HG03354 (cell line): ENCODE results near the gene RELCH.
A peak's percentile ranks its signal among the peaks of the same experiment; 100 is the strongest.

Experiments used
- ATAC-seq: cut with Tn5 transposase; IDR thresholded peaks from one replicate; pipeline ENCODE4 v1.9.1; 2021; ENCODE audit warnings: mild to moderate bottlenecking; ENCODE audit not compliant: unreplicated experiment, poor library complexity, severe bottlenecking

The RELCH gene

DNA sequence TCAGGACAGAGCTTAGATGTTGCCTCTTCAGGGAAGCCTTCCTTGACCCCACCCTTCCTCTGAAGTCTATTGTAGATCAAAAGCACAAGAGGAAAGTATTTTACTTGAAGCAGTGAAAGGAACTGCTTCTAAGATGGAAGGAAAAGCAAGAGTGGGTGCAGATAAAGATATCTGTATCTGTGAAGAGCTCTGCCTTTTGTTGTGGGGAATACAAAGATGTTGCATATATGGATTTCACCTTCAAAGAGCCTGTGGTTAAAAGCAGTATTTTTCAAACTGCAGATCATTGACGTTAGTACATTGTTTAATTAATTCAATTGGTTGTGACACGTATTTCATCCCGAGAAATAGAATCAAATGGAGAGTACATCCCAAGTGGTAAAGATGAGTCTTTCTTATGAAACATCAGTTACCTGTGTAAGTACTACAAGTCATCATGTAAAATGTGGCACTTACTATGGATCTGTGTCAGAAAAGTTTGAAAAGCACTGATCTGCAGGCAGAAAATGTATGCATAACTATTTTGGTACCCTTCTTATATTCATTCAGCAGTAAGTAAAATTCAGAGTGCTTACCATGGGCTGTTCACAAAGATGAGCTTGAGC lies 113.4 kb downstream of the RELCH start:
- ATAC-seq, result no peak

DNA sequence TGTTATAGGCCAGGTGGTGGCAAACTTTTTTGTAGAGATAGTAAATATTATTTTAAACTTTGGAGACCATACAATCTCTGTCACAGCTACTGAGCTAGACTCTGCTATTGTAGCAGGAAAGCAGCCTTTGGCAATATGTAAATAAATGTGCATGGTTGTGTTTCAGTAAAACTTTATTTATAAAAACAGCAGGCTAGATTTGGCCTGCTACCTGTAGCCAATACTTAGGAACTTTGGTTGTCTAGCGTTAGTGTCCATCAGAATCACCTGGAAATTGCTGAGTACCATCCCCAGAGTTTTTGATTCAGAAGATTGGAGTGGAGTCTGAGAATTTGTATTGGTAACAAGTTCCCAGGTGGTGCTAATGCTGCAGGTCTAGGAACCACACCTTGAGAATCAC lies 114.3 kb downstream of the RELCH start:
- no peak for ATAC-seq

DNA sequence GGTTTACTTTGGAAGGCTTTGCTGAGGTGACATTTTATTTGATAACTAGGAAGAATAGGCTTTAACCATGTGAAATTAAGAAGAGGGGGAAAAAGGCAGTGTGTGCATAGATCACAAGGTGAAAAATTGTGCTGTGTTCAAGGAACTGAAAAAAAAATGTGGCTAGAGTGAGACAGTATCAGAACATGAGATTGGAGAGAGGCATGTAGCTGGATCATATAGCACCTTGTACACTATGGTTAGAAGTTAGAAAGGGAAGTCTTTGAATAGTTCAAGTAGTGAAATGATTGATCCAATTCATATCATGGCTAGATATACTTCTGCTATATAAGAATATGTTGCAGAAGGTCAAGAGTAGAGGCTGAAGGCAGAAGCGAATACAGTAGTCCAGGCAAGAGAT lies 125.8 kb downstream of the RELCH start:
- ATAC-seq, result no peak

DNA sequence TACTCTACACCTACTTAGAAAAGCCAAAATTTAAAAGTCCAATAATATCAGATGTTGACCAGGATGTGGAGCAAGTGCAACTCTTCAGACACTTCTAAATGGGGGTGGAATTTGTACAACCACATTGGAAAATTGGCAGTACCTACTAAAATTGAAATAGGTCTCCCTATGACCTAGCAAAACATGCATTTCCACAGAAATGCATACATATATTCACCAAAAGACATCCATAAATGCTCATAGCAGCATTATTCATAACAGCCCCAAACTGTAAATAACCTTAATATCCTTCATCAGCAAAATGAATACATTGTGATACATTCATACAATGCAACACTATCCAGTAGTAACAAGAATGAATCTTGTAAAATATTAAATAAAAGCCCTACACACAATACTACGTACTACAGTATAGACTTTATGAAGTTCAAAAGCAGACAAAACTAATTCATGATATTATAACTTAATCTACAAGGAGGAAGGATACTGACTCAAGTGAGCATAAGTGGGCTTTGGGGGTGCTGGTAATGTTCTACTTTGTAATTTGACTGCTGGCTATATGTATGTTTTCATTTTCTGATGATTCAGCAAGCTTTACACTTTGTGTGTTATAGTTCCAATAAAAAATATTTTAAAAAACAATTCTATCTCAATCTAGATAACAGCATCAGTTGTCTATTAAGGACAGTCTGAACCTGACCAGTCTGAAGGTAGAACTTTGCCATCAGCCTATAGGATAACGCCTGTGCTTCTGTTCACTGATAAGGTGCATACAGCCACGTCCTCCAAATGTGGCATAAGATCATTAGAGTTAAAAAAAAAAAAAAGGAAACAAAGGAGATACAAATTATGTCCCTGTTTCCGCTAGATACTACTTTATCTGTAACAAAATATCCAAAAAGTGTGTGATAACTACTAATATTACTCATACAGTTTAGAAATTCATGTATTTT lies 131.4 kb downstream of the RELCH start:
- ATAC-seq, result no peak

DNA sequence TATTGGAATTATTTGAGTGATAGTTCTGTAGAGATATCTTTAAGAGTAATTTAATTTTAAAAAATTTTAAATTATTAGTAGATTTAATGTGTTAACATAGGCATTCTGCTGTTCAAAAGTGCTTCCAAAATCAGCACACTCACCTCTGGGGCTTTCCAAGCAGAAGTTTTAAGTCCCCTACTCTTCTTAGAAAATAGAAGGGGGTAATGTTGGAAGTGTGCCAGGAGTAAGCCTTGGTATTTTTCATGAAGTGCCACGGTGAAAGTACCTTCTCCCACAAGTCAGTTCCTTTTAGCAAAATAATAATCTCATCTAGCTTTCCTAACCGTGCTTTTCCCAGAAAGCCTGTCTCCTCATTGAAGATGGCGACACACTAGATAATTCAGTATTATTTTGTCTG lies 134.1 kb downstream of the RELCH start:
- ATAC-seq, result no peak

DNA sequence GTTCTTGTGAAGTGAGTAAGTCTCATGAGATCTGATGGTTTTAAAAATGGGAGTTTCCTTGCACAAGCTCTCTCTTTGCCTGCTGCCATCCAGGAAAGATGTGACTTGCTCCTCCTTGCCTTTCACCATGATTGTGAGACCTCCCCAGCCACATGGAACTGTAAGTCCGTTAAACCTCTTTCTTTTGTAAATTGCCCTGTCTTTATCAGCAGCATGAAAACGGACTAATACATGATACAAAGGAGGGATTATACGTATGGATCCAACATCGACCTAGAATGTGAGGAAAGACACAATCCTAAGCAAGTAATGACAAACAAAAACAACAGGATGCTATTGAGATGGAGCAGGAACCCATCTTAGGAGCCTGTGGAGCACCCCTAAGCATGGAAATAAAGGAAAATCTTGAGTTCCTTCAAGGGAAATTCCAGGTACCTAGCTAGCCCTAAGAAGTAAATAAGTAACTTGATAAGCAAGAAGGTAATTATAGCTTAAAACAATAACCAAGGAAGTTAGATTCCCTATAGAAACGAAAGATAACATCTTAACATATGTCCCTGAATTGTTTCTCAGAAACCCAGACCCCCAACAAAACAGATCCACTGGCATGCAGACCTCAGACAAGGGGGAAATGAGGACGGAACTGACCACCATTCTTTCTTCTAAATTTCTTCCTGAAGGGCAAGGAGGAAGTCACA lies 136.6 kb downstream of the RELCH start:
- ATAC-seq, result no peak

DNA sequence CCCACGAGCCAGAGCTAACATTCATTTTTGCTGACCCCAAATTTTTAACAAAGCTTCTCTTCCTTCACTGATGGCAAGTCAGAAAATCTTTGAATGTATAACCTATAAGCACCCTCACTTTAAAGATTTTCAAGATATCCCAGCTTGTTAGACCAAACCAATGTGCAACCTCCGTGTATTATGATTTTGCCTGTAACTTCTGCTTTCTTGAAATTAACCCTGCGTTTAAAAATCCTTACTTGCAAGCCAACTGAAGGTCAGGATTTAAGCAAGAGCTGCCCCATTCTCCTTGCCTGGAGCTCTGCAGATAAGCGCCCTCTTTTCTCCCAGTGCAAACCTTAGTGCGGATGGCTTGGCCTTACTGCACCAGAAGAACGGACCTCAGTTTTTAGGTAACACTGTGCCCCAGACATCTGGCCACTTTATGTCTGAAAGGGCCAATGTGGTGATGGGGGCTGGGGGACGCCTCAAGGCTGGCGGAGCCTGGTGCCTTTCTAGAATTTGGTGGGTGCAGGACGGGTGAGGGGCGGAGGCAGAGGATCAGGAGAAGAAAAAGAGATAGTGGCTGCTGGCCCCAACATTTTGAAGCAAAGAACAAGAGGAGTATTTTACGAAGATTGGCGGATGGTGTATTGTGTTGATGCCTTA lies 137.2 kb downstream of the RELCH start:
- ATAC-seq, result no peak

DNA sequence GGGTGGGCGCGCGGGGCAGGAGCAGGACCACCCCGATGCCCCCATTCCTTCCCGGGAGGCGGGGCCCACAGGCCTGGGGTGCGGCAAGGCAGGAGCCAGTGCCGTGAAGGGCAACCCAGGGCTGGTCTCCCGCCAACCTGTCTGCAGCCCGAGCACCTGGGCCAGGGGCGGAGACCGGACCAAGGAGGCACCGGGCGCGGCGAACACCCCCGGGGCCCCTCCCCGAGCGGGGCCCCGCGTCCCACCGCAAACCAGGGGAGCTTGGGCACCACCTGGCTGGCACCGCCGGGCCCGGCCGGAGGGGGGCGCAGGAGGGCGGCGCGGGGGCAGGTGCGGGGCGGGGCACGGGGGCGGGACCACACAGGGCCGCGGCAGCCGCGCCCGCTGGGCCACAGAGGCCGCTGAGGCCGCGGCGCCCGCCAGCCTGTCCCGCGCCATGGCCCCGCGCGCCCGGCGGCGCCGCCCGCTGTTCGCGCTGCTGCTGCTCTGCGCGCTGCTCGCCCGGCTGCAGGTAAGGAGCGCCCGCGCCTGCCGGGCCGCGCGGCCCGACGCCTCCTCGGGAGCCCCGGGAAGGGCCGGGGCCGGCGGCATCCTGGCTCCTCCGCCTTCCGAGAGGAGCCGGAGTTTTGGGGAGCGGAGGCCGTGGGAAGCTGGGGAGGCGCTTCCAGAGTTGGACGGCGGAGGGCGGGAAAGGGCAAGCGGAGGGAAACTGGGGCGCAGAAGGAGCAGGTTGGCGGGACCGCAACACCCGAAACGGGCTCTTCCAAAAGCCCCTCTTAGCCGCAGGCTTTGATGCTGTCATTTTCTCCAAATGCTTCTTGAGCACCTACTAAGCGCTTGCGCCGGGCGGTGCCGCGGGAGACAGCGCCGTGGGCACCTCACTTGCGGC lies 138.1 kb downstream of the RELCH start, which contains the start of gene TNFRSF11A:
Gene TNFRSF11A, plus strand, starts transcription at position 394 of the 889 bp plus-strand sequence. Its CDS starts 43 bp downstream, at position 437.
- peak; percentile 65 for ATAC-seq

DNA sequence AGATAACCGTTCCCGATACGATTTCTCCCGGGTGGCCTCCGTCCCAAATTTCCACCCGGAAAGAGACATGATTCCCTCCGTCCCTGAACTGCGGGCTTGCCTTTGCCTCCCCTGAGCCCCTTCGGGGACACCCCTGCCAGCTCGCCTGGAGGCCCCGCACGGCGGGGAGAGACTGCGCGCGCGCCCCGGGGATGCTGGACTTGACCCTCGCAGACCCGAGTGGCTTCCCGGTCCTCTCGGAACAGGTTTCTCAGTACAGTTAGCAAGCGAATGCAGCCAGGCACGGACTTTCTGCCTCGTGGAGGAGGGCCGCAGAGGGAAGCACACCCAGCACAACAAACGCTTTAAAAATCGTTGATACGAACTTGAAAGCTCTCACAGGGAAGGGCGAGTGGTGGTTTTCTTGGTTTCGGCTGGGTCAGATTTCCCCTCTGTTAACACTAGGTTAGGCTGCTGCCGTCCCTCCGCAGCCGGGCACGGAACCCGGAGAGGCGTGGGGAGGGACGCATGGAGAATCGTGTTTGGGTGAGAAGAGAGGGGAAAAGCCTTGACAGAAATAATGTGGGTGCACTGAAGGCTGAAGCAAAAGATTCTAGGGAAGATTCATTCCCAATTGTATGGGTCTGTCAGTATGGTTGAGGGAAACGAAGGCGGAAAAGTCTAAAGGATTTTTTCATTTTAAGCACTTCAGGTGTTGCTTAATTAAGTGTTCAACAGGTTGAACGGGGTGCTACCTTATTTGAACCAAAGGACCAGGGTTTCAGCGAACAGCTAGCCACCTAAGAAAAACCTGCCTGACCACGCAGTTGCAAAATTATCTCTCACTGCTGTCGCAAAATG lies 139.0 kb downstream of the RELCH start:
- ATAC-seq, result peak; percentile 29

DNA sequence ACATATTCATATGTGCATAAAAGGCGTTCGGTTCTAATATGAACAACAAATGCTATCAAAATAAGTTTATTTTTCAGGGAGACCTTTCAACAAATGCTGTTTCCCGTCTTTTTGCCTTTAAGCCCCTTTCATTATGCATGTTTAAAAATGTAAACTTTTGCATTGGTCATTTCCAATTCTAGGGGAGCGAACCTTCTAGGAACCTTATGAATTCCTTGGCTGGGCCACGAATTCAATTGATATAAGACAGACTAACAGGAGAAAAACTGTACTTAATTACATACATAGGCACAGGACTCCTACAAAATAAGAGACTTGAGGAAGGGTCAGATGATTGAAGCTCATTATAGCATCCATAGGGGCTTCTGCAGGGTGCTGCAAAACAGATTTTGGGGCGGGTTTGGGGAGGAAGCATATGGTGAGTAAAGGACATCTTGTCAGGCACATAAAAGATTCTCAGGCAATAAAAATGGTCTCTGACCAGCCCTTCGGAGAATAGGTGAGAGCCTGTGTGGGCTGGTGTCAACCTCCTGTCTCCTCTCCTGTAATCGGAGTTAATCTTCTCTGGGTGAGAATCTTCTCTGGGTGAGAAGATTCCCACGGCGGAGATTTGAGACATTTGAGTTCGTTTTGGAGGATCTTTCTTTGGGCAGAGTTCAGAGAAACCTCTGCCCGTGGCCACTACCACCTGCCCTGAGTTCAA lies 139.7 kb downstream of the RELCH start:
- no peak for ATAC-seq

DNA sequence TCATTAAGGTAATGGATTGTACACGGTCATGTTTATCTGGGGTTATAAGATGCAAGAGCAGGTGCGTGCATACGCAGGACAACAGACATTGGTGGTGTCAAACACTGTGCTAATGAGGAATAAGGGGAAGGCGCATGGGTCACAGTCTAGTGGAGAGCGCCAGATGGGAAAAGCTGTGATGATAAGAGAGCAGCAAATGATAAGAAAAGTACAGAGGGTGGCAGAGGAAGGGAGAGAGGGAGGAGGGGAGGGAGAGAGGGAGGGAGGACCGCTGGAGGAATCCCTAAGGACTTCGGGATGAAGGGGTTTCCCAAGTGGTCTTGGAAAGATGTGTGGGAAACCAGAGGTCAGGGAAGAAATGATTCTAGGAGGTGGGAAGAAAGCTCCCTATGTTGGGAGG lies 140.9 kb downstream of the RELCH start:
- ATAC-seq, result no peak

DNA sequence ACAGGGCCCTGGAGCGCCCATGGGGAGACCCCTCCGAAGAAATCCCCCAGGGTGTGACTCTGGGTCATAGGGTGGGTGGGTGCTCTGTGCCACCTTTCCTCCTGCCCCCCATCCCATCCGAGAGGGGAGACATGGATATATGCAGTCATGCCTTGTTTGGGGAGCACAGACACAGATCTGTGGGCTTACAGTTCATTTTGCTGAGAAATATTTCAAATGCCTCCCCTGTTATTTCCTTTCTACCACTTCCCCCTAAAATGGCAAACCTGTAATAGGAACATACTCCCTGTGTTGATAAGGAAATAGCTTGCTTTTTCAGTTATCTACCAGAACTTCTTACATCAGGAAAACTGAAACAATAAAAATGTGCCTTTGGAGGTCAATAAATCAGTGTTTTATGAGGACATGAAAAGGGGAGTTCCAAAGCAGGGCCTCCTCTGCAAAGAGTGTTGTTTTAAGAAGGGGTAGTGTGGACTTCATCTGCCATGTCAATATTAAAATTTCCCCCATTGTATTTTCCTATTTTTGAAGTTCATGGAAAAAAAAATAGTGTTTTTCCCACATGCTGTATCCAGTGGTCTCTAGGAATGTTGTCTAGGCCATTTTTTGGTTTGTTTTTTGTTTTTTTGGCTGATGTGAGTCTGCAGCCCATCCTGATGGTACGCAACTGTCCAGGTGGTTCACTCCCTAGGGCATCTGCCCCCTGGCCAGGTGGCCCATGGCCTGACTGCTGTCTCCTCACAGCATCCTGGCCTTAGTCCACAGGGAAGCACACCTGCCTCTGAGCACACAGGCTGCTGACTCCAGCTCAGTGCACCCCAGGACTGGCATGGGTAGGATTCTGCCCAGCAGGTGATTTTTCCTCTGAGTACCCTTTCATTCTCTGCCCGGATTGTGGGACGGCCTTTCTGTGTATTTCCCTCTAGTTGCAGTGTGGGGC lies 141.8 kb downstream of the RELCH start:
- no peak for ATAC-seq

DNA sequence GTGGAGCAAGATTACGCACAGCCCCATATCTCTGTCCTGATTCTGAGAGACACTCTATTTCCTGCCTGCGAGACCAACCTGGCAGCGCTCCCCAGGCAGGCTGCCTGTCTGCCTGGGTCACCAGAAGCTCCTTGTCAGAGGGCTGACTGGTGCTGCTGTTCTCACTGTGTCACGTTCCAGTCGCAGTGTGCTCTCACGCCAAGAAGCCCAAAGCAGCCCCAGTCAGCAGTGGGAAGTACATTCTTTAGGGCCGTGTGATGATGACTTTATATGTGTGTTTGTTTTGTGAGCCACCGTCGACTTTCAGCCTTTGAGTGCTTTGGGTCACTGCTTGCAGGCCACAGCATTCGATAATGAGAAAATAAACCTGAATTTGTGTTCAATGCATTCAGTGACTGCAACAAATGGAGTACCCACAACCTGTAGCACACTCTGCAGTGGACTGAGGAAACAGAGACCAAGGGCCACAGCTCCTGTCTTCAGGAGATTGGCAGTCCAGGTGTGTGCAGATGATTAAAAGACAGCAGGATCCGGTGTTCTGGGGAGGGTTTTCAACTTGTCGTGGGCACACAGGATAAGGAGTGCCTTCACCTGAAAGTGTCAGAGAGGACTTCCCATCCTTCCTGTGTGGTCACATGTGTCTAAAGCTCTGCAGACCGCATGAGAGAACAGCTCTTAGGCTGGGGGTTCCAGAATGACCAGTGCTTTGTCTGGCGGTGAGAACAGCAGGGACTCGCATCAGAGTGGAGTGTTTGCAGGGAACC lies 142.8 kb downstream of the RELCH start:
- ATAC-seq, result no peak

DNA sequence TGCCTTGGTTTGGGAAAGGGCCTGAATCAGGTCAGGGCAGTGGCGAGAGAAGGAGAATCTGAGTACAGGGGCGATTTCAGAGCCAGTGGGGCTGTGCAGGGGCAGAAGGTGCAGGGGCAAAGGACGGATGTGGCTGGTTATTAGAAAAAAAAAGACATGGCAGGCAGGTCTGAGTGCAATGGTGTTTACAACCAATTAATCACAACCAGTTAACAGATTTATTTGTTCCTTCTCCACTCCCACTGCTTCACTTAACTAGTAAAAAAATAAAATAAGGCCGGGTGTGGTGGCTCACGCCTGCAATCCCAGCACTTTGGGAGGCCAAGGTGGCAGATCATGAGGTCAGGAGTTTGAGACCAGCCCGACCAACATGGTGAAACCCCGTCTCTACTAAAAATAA lies 143.6 kb downstream of the RELCH start:
- ATAC-seq, result no peak

DNA sequence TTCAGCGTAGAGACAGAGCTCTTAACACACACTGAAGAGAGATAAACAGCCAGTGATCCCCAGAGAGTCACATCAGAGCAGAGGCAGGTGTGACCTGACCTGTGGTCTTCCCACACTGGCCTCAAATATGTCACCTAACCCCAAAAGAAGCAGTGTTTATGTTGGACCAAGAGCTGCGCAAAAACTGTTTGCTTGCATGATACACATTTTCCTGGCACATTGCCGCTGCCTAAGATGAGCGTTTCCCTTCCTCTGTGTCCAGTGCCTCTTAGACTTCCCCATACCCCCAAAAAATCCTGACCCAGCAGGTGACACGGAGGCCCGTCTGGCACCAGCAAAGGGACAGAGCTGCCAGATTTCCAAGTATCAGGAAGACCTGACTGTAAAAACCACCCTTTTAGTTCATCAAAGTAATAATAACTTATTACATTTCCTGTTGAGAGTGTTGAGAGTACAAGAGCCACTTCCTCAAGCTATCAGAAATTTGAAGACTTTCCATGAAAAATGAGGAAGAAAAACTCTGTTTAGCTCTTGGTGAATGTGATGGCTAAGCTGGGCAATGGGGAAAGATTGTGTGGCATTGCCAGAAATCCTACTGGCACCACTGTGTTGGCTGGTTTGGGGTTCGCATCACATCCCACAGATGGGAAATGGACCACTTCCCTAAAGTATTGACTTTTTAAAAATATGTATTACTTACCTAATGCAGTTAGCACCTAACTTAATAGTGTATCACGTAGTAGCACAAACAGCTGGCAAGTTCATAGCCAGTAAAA lies 144.7 kb downstream of the RELCH start:
- no peak for ATAC-seq
